ENCODE measurements around the gene SLC25A51.
"Not testable (repeated sequence)": the region's sequence is repeated elsewhere in the genome, so short reads cannot be mapped to it uniquely, and the experiment has no call there.

SLC25A51 gene

DNA sequence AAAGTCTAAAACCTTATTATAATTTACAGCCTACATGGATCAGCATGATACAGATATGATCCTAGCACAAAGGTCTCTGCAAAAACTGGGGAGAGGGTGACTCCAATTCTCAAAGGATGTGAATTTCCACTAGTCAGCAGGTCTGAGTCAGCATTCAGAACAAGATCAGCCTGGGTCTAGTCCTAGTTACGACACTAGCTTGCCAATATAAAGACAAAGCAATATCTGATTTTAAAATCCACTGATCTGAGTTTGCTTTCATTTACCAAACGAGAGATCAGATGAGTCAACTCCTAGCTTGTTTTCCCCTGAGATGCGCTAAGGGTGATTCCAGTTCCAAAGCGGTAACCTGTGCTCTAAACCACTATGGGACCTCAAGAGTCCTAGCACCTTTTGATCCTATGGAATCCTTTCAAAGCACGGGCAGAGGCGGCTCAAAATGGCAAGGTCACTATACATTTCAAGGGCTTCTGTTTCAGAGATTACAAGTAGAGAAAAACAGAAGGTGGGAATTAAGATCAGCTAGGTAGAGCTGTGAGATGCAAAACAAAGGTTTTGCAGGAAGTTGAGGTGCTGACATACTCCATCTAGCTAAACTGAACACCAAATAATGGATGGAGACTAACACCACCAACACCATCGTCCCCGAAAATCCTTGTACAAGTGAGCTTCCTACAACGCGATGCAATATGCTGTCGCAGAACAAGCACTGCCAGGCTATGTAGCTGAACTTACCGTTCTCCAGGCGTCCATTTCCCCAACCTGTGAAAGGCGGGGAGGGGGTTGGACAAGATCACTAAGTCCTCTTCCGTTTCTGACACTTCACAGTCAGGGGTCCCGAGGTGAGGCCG lies 906 bp downstream of the SLC25A51 start:
- DNase-seq (ENCODE audit: low spot score), result no peak

DNA sequence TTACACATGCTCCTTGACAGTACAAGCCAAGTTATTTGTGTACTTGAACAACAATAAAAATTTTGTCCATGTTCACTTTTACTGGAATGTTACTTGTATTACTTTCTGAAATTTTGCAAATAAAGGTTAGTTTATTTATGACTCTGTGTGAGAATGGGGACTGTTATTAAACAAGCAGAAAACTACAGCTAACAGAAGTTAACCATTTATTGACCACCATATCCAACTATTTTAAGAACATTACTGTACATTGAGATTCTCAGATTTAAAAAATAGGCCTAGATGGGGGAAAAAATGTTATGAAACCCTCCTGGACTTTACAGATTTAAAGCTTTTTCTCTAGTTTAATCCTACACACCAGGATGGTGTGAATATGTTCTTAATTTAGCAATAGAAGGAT lies 1.8 kb downstream of the SLC25A51 start:
- DNase-seq (ENCODE audit: low spot score), result no peak

DNA sequence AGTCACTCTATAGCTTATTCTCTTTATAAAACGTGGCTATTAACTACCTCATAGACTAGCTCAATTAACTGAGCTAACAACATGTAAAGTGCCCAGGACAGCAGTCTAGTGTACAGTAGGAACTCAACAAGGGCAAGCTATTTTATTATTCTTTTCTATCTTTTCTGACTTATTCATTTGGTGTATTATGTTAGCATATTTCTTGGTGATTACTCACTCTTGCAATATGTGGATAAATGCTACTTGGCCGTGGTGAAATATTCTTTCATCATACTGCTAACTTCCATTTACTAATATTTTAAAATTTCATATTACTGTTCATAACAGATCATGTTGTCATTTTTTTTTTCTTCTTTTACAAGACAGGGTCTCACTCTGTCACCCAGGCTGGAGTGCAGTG lies 4.9 kb downstream of the SLC25A51 start:
- DNase-seq (ENCODE audit: low spot score), result no peak

DNA sequence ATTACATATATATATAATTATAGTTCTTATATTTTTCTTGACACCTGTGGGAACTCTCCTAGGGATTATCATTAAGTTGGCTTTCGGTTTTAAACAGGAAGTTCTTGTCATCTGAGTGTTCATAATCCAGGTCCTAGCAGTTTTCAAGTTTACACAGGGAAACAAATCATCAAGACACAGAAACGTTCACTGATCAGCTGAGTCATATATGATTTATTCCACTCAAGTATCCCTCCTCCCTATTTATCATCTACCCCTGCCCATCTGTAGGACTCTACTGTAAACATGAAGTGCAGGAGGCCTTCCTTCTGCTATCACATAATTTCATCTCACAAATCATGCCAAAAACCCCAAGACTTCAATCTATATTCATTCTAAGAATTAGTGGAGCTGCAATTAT lies 6.3 kb downstream of the SLC25A51 start:
- no peak for DNase-seq (ENCODE audit: low spot score)

DNA sequence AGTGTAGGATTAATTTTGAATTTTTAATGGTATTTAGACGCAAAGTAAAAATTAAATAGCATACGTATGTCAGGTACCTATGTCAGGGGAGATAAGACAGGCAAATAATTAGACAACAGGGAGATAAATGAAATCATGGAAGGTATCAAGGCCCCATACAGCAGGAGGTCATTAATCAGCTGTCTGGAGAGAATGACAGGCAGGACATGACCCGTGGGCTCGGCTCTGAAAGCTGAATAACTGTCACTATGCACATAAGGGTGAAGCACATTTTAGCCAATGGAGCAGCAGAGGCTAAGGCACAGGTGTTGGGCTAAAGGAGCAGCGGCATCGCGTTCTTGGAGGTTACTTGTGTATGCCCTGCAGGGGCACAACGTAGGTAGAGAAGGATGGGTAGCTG lies 11.9 kb downstream of the SLC25A51 start:
- no peak for DNase-seq (ENCODE audit: low spot score)

DNA sequence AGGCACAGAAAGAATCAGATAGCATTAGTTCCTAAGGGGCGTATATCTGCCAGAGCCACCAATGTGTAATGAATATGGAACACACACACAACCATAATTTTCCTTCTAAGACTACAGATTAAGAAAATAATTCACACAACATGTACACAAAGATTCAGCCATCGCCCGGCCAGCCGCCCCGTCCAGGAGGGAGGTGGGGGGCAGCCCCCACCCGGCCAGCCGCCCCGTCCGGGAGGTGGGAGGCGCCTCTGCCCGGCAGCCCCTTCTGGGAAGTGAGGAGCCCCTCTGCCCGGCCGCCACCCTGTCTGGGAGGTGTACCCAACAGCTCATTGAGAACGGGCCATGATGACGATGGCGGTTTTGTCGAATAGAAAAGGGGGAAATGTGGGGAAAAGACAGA lies 12.9 kb downstream of the SLC25A51 start:
- DNase-seq (ENCODE audit: low spot score), result not testable (repeated sequence)

DNA sequence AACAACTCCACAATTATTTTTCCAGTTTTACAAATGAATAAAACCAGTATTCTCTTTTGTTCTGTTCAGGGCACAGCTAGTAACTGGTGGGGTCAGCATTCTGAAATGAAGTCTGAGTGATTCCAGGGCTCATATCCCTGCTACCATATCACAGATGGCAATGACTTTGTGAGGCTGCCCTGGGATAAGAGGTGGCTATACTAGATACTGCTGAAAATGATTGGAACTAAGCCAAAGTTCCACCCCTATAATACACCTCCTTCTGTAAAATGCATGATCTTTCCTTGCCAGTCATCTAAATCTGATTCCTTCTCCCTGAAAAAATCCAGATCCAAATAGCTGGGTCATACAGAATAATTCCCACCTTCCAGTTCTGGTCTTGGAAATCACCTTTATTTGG lies 14.4 kb downstream of the SLC25A51 start:
- DNase-seq (ENCODE audit: low spot score), result no peak

DNA sequence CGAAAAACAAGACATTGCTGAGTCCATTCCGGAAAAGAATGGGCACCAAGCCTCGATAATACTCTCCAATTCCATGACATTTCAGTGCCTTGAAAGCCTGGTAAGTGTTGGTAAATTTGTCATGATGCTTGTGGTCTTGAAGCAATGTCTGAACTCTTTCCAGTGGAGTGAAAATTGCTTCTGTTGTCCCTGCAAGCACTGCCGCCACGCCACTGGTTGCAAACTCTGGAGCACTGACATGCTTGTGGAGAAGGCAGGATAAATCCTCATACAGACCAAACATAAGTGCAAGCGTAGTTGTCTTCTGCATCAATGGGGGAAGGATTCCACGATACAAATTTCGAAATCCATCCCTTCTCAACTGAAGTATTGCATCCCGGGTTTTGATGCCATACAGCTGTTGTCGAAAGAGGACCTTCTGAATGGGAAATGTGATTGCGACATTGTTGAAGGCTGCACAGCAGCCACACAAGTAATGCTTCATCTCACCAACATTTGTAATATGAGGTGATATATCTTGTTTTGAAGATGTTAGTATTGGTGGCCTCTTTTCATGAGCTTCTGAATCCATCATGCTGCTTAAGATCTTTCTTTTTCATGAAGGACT lies 15.8 kb downstream of the SLC25A51 start:
- DNase-seq (ENCODE audit: low spot score), result not testable (repeated sequence)

DNA sequence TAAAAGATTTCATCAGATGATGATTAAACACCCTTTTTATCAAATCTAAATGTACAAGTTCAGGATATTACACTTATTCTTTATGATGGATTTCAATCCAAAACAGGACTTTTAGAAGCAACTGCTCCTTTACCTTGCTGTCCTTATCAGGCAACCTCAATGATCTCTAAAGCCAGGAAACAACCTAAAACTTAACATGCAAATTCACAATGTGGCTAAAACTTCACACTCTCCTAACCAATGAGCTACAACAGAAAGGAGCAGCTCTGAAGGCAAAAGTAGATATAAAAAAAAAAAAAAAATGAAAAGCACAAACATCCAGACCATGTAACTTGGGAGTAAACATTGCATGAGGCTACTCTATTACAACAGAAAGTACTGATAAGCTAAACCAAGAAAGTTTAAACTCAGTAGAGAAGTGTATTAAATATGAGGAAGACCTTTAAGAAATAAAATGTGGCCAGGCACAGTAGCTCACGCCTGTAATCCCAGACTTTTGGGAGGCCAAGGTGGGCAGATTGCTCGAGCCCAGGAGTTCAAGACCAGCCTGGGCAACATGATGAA lies 22.9 kb downstream of the SLC25A51 start:
- DNase-seq (ENCODE audit: low spot score), result no peak

DNA sequence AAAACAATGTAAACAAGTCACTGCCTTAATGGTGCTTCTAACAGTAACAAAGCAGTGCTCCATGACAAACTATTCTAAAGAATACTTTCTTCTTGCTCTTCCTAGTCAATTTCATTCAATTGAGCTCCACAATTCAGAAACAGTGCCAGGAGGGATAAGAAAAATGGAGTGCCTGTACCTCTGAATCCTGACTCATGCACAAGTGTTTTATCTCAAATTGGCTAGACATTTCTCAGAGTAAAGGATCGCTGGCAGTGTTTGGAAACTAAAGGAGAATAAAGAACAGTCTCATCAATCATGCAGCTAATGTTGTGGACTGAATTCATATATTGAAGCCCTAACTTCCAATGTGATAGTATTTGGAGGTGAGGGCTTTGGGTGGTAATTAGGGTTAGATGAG lies 27.6 kb downstream of the SLC25A51 start:
- no peak for DNase-seq (ENCODE audit: low spot score)

DNA sequence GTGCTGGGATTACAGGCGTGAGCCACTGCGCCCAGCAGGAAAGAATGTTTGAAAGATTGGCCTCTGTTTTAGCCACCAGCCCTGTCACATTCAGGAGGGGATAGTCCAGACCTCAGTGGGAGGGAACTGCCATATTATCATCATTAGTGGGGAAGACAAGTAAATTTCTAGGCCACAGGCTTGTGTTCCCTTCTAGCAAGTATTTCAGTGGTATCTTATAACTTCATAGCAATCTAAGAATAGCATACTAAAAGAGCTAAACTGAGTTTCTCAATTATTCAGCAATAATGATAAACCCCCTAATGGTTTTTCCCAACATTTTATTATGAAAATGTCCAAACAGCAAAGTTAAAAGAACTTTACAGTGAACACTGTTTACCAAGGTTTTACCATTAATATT lies 30.0 kb downstream of the SLC25A51 start:
- DNase-seq (ENCODE audit: low spot score), result no peak

DNA sequence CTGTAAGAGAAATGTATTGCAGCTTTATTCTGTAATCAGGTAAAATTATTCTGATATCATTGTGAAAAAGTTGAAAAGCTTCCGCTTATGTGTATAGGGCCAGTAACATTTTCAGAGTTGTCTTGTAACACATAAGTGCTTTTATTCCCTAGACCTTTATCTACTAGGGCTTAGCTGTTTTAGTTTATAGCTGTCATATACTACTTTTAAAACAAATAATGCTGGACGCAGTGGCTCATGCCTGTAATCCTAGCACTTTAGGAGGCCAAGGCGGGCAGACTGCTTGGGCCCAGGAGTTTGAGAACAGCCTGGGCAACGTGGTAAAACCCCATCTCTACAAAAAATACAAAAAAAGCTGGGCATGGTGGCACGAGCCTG lies 33.1 kb downstream of the SLC25A51 start:
- no peak for DNase-seq (ENCODE audit: low spot score)

DNA sequence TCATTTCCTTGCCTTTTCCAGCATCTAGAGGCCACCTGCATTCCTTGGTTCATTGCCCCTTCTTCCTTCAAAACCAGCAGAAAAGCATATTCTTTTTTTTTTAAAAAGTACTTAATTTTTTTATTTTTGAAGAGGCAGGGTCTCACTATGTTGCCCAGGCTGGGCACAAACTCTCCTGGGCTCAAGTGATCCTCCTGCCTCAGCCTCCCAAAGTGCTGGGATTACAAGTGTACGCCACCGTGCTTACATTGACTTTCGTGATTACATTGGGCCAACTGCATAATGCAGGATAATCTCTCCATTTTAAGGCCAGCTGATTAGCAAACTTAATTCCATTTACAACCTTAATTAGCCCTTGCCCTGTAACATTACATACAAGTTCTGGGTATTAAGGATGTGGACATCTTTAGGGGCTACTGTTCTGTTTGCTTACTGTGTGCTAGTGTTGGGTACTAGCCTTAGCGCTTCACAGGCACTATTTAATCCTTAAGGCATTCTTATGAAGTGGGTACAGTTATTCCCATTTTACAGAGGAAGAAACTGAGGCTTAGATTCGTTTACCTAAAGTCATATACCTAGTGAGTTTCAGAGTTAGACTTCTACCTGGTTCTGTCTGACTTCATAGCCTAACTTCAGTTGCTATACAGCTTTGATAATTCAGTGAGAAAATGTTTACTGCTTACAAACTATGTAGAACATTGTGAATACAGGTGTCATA lies 33.7 kb downstream of the SLC25A51 start:
- DNase-seq (ENCODE audit: low spot score), result no peak

DNA sequence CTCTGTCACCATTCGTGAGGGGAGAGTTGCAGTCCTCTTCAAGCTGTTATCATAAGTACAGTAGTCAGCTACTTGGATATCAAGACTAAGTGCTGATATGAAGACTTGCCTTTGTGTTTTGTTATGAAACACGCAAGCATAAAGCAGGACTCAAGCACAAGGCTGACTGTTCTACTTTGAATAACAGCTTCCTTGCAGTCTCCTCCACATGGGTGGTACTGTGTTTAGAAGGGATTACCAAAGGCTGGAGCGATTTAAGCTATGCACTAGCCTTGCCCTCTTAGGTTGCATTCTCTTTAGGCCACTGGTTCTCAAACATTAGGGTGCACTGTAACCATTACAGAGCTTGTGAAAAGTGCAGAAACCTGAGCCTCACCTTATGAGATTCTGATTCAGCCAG lies 41.4 kb downstream of the SLC25A51 start:
- DNase-seq (ENCODE audit: low spot score), result no peak

DNA sequence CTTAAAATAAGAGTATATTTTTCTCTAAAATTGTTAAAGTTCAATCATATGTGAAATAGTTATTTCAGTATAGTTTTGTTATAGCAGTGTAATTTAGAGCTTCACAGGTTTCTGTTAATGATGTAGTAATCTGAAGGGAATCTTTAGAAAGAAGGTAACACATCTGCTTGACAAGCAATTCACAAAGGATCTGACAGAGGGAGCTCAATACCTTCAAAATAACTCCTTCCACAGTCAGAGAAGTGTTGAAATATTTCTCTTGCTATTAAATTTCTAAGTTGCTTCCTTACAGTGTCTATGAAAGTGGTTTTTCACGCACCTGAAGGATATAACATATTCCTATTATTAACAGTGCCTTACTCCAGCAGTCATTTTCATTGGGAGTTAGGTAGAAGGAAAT lies 44.9 kb downstream of the SLC25A51 start:
- DNase-seq (ENCODE audit: low spot score), result no peak

DNA sequence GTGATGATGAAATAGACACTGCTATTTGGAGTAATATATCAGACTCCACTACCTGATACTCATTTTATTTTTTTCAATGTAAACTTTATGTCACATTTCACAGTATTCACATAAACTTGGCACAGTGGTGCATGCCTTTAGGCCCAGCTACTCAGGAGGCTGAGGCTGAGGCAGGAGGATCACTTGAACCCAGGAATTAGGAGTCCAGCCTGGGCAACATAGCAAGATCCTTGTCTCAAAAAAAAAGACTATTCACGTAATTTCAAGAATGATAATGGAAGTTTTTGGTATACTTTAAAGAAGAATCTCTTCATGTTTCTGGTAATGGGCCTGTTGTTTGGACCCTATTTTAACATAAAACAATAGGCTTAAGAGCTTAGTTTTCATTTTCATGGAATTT lies 47.4 kb downstream of the SLC25A51 start:
- no peak for DNase-seq (ENCODE audit: low spot score)

DNA sequence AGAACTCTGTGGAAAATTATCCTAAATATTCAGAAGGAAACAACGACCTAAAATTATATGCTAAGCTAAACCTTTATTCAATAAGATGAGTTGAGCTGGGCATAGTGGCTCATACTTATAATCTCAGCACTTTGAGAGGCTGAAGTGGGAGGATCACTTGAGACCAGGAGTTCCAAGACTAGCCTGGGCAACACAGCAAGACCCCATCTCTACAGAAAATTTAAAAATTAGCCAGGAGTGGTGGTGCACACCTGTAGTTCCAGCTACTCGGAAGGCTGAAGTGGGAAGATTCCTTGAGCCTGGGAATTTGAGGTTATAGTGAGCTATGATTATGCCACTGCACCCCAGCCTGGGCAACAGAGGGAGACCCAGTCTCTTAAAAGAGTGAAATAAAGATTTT lies 51.7 kb downstream of the SLC25A51 start:
- no peak for DNase-seq (ENCODE audit: low spot score)

DNA sequence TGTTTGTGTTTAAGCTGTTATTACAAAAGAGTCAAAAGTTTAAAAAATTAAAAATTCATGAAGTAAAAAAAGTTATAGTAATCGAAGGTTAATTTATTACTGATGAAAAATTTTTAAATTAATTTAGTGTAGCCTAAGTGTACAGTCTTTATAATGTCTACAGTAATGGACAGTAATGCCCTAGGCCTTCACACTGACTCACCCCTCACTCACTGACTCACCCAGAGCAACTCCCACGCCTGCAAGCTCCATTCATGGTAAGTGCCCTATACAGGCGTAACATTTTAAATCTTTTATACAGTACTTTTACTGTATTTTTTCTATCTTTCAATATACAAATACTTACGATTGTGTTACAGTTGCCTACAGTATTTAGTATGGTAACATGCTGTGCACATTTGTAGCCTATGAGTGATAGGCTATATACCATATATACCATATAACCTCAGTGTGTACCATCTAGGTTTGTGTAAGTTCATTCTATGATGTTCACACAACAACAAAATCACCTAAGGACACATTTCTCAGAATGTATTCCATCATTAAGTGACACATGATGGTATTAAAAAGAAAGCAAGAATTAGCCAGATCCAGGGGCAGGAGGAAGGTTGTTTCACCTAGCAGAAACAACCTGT lies 63.2 kb downstream of the SLC25A51 start:
- DNase-seq (ENCODE audit: low spot score), result no peak

DNA sequence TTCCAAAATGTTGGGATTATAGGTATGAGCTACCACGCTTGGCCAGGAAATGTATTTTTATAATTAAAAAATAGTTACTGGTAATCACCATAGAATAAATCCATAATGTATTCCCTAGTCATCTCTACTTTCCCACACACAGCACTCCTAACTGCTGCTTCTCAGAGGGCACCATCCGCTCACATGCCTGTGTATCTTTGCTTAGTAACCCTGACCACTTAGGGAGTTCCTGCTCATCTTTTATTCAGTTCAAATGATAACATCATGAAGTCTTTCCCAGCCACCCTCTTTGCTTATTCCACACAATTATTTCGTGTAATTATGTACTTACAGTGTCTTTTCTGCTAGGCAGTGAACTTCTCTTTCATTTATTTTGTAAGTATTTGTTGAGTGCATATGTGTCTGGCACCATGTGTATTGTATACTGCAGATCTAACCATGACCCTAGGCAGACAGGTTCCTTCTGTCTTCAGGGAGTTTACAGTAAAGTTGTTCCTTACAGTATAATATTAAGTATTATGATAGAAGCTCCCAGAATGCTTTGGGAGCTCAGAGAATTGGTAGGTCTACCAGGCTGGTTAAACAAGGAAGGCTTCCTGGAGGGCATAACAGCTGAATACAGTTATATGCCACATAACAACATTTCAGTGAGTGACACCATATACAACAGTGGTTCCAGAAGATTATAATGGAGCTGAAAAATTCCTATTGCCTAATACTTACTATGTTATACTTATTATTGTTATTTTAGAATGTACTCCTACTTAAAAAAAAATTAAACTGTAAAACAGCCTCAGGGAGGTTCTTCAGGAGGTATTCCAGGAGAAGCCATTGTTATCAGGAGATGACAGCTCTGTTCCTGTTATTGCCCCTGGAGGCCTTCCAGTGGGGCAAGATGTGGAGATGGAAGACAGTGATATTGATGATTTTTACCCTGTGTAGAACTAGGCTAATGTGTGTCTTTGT lies 64.1 kb downstream of the SLC25A51 start:
- DNase-seq (ENCODE audit: low spot score), result no peak
